ENCODE results near the gene ERC2. TPM values are rescaled to one million over a fixed set of nuclear protein-coding genes. Genes with fewer than 3 reads are reported as not detected.

The ERC2 gene
- total and polyA plus RNA-seq, 12 donors = 0.22 to 4.2 (median 1.7) TPM

DNA sequence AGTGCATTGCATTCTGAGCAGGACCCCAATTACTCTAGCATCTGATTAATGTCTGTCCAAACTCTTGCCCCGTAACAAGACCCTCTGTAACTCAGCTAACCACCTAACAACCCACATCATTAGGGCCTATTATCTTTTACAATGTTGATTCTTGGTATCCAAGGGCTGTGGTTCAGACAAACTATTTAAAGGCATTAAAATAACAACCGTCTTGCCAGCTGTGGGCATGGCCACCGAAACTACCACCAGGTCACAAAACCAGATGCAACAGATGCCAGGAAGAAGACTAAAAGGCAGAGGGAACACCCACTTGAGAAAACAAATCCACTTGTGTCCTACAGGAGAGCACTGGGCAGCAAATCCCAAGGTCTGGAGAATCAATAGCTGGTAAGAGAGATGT lies 262.9 kb downstream of the ERC2 start:
- intact Hi-C loops (cut with DNase I) = no loop called here
- no peak overlapping the region for H3K4me3 ChIP-seq
- ATAC-seq (no peak), DNase-seq (no peak)
- no peaks in the 10 kb centered on the region for H3K27me3 ChIP-seq
- H3K9me3 ChIP-seq = no peaks in the 10 kb centered on the region
- 85 to 86% methylated on average over 3 of the region's 3 CpGs for WGBS, 2 donors
- no peaks in the 10 kb centered on the region for H3K4me1 ChIP-seq
- TF ChIP-seq, protein P1, sequence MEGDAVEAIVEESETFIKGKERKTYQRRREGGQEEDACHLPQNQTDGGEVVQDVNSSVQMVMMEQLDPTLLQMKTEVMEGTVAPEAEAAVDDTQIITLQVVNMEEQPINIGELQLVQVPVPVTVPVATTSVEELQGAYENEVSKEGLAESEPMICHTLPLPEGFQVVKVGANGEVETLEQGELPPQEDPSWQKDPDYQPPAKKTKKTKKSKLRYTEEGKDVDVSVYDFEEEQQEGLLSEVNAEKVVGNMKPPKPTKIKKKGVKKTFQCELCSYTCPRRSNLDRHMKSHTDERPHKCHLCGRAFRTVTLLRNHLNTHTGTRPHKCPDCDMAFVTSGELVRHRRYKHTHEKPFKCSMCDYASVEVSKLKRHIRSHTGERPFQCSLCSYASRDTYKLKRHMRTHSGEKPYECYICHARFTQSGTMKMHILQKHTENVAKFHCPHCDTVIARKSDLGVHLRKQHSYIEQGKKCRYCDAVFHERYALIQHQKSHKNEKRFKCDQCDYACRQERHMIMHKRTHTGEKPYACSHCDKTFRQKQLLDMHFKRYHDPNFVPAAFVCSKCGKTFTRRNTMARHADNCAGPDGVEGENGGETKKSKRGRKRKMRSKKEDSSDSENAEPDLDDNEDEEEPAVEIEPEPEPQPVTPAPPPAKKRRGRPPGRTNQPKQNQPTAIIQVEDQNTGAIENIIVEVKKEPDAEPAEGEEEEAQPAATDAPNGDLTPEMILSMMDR (IDR thresholded peaks at IDR 0.05) = no peak
- no peak overlapping the region for H3K27ac ChIP-seq
- H3K36me3 ChIP-seq = no peaks in the 10 kb centered on the region

- intact Hi-C loops (cut with DNase I) = no loop called here
- no peaks in the 10 kb centered on the region for H3K27me3 ChIP-seq
- ATAC-seq = no peak
- TF ChIP-seq, protein P1 (IDR thresholded peaks at IDR 0.05) = no peak
- no peaks in the 10 kb centered on the region for H3K4me1 ChIP-seq
- no peaks in the 10 kb centered on the region for H3K36me3 ChIP-seq
- no peaks in the 10 kb centered on the region for H3K9me3 ChIP-seq
- no peak overlapping the region for H3K4me3 ChIP-seq
- no peak overlapping the region for H3K27ac ChIP-seq
- WGBS, 2 donors = 64 to 72% methylated on average over 4 of the region's 4 CpGs
- no peak for DNase-seq
Observed at GRCh38 chr3:56202997-56203396, 265.3 kb downstream of the ERC2 start.

- Histone ChIP-seq H3K27ac (no peak overlapping the region), H3K4me3 (no peak overlapping the region), H3K27me3 (no peaks in the 10 kb centered on the region), H3K4me1 (peaks cover 0 to 4% (median 0%) of the 10 kb centered on the region in 9 donors), H3K36me3 (no peaks in the 10 kb centered on the region), H3K9me3 (no peaks in the 10 kb centered on the region)
- TF ChIP-seq, protein P1 (IDR thresholded peaks at IDR 0.05) = no peak
- intact Hi-C loops (cut with DNase I) = no loop called here
- no peak for DNase-seq
- WGBS, 2 donors = 45 to 50% methylated on average over 1 of the region's 1 CpG
- ATAC-seq = no peak
Observed at GRCh38 chr3:56201407-56201806, 266.9 kb downstream of the ERC2 start.

DNA sequence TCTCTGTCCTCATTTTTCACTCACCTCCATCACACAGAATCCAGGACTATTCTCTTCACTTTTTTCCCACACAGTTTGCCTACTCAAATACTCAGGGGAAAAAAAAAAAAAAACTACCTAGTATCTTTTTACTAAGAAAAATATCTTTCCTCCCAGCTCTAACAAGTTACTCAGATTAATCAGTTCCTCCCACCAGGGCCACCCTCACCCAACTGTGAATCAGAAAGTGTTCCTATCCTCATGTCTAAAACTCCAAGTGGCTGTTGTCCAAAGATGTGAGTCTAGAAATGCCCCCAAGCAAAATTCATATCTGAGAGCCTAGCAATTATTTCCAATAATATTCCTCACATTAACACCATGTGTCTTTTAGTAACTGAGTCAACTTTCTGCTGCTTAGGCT lies 268.0 kb downstream of the ERC2 start:
- Histone ChIP-seq H3K36me3 (no peaks in the 10 kb centered on the region), H3K4me3 (no peak overlapping the region), H3K9me3 (no peaks in the 10 kb centered on the region), H3K27me3 (no peaks in the 10 kb centered on the region), H3K27ac (no peak overlapping the region), H3K4me1 (peaks cover 0 to 4% (median 0%) of the 10 kb centered on the region in 9 donors)
- TF ChIP-seq, protein P1 (IDR thresholded peaks at IDR 0.05) = no peak
- no peak for DNase-seq
- ATAC-seq = no peak
- intact Hi-C loops (cut with DNase I) = no loop called here

DNA sequence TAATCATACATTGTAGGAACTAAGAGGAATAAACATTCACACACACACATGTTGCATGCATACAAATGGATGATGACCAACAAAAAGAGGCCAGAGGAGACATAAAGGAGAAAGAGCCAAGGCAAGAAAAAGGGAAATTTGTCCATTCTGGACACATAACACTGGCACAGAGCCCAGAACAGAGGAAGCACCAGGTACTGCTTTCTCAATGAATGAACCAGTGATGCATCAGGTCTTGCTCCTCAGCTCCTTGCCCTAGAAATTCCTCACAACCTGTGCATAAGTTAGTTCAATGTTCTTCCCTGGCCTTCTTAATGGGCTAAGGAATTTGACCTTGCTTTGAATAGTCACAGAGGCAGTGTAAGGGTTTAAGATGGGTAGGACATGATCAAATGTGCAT lies 270.3 kb downstream of the ERC2 start:
- no peak overlapping the region for H3K27ac ChIP-seq
- no peaks in the 10 kb centered on the region for H3K36me3 ChIP-seq
- H3K9me3 ChIP-seq = no peaks in the 10 kb centered on the region
- no peak for ATAC-seq
- intact Hi-C loops (cut with DNase I) = no loop called here
- H3K27me3 ChIP-seq = no peaks in the 10 kb centered on the region
- TF ChIP-seq, protein P1 (IDR thresholded peaks at IDR 0.05) = no peak
- H3K4me1 ChIP-seq = peaks cover 0 to 4% (median 0%) of the 10 kb centered on the region in 9 donors
- DNase-seq = no peak
- H3K4me3 ChIP-seq = no peak overlapping the region

All from heart right ventricle (tissue), 16 donors.